Measurements from ENCODE around the gene FBXW11. TPM values are rescaled to one million over a fixed set of nuclear protein-coding genes. Genes with fewer than 3 reads are reported as not detected.

Gene FBXW11
- total RNA-seq, 3 donors from 2014 or later = 46.0 to 47.9 (median 47.6) TPM

DNA sequence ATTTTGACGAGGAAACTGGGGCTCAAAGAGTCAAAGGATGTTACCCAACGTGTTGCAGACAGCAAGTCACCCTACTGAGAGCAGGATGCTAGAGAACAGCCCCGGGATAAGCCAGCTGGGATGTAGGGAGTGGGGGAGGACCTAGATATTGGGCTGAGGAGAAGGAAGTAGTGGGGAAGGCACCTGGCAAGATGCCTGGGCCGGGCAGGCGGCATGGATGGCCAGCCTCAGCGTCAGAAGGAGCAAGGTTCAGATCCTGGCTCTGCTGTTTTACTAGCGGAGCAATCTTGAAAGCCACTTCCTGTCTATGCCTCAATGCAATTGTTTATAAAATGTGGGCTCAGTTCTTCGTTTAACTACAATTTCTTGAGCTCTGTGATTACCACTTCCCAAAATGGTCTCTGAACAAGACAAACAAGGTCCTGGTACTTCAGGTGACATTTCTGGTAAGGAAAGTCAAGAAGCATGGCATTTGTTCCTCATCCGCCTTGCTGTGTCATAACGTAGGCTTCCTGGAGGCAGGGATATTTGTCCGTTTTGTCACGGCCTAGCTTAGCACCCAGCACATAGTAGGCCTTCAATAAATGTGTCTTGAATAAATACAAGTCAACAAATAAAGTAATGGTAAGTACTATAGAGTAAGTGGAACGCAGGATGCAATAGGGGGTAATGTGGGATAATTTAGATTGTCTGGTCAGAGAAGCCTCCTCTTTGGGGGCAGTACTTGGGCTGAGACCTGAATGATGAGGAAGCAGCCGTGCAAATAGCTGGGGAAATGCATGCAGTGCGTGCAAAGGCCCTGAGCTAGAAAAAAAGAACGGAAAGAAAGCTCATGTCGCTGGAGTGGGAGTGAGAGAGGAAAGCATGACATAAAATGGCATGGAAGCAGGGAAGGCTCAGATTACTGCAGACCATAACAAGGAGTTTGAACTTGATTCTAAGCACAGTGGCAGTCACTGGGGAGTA, 150.4 kb downstream of the FBXW11 start:
- H3K4me1 Mint-ChIP-seq (ENCODE audit: low read depth) = peaks cover 10% of the 10 kb centered on the region
- DNase-seq (no peak), ATAC-seq (no peak)
- no peak overlapping the region for H3K4me3 Mint-ChIP-seq
- H3K27me3 Mint-ChIP-seq (ENCODE audit: low read depth) = no peaks in the 10 kb centered on the region
- H3K9me3 Mint-ChIP-seq = no peaks in the 10 kb centered on the region
- peaks cover 18% of the 10 kb centered on the region for H3K36me3 Mint-ChIP-seq (ENCODE audit: insufficient read depth)

DNA sequence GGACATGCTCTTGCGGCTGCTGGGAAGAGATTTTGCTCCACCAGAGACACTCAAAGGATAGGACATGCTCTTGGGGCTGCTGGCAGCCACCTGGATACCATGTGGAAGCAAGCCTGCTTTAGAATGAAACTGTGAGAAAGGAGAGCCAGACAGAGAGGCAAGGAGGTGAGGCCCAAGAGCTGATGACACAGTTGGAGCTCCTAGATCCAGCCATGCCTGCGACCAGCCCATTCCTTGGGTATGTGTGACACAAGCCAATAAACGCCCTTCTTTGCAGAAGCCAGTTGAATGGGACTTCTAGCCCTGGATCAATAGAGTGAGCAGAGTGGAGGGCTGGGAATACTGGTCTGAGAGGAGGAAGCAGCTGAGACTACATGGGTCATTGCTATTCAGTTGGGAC, 151.2 kb downstream of the FBXW11 start:
- Mint-ChIP-seq H3K9me3 (no peaks in the 10 kb centered on the region), H3K4me1 (ENCODE audit: low read depth) (peaks cover 10% of the 10 kb centered on the region), H3K27me3 (ENCODE audit: low read depth) (no peaks in the 10 kb centered on the region), H3K4me3 (no peak overlapping the region), H3K36me3 (ENCODE audit: insufficient read depth) (peaks cover 18% of the 10 kb centered on the region)
- ATAC-seq (no peak), DNase-seq (no peak)

DNA sequence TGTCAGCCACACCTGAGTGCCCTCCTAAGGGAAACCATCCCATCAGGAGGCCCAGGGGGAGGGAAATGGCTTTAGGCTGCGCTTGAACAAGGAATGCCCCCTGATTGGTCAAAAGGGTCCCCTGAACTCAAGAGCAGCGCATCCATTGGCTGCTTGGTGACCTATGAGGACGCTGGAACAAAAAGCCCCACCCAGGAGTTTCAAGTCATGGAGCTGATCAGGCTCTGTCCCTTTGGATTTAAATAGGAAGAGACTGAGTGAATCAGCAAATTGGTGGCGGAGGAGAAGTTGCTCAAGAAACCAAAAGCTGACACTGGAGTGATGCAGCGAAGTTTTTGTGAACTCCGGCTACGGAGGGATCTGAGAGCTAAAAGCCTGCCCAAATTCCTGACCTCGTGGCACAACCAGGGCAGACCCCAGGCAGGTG, 154.2 kb downstream of the FBXW11 start:
- Mint-ChIP-seq H3K4me3 (no peak overlapping the region), H3K9me3 (no peaks in the 10 kb centered on the region), H3K36me3 (ENCODE audit: insufficient read depth) (peaks cover 19% of the 10 kb centered on the region), H3K4me1 (ENCODE audit: low read depth) (peaks cover 10% of the 10 kb centered on the region), H3K27me3 (ENCODE audit: low read depth) (no peaks in the 10 kb centered on the region)
- no peak for DNase-seq
- ATAC-seq = no peak

DNA sequence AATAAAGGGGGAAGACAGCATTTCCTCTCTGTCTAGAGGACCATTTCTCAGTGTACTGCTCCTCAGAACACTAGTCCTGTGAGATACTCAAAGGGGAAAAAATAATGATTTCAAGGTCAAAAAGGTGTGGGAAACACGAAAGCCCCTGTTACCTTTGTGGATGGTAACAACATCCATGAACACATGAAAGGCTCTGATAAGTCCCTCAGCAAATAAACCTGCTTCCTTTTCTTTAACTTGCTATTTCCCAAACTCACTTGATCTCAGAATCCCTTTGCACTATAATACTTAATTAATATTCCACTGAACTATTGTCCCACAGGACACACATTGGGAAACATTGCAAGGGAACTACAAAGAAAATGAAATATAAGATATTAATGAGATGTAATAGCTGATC, 155.2 kb downstream of the FBXW11 start:
- Mint-ChIP-seq H3K4me3 (no peak overlapping the region), H3K36me3 (ENCODE audit: insufficient read depth) (peaks cover 19% of the 10 kb centered on the region), H3K27me3 (ENCODE audit: low read depth) (no peaks in the 10 kb centered on the region), H3K4me1 (ENCODE audit: low read depth) (peaks cover 7% of the 10 kb centered on the region), H3K9me3 (no peaks in the 10 kb centered on the region)
- no peak for DNase-seq
- ATAC-seq = no peak

DNA sequence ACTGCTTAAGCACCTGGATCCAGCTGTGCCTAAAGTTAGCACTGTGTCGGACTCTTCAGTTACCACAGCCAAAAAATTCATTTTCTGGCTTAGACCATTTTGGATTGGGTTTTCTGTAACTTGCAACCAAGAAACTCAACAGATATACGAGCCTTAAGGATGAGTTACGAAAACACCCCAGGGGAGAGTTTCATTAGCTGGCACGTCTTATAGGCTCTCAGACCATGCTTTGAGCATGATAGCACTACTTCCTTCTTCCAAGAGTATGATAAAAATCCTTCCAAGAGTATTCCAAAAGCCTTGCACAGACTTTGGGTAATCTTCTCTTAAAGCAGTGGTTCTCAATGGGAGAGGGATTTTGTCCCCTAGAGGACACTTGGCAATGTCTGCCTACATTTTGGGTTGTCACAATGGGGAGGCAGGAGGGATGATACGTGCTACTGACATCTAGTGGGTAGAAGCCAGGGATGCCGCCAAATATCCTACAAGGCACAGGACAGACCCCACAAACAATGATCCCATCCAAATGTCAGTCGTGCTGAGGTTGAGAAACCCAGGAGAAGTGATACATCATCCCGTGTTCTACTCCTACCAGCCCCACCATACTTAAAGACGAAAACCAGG, 156.0 kb downstream of the FBXW11 start:
- ATAC-seq (no peak), DNase-seq (no peak)
- H3K9me3 Mint-ChIP-seq = no peaks in the 10 kb centered on the region
- no peaks in the 10 kb centered on the region for H3K4me1 Mint-ChIP-seq (ENCODE audit: low read depth)
- no peak overlapping the region for H3K4me3 Mint-ChIP-seq
- peaks cover 15% of the 10 kb centered on the region for H3K36me3 Mint-ChIP-seq (ENCODE audit: insufficient read depth)
- H3K27me3 Mint-ChIP-seq (ENCODE audit: low read depth) = no peaks in the 10 kb centered on the region

DNA sequence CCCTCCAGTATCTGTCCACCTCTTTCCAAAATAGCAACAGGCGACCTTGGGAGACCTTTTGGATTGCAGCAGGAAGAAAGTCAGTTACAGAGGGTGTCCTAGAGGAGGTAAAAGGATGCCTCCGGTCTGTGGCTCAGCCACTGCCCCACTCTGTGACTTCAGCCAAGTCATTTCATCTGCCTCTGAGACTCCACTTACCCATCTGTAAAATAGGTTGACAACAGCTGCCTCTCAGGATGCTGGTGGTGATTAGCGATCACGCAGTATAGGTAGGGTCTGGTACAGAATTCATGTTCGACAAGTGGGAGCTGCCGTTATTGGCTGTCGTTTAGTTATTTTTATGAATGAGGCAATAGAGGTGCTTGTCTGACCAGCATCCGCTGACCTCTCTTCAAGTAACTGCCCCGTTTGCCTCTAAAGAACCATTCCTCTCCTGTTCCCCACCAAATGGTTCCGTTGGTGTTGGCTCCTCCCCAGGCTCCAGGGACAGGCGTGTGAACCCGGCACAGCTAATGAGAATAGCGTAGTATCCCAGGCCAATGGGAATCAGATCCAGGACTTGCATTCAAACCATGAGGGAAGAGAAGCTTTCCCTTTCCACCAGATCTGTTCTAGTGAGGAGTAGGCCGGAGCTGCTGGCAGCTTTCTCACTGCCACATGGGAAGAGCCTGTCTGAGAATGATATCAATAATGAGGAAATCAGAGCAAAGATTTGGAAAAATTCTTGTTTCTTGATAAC, 156.7 kb downstream of the FBXW11 start:
- Mint-ChIP-seq H3K27me3 (ENCODE audit: low read depth) (no peaks in the 10 kb centered on the region), H3K4me1 (ENCODE audit: low read depth) (no peaks in the 10 kb centered on the region), H3K4me3 (no peak overlapping the region)

DNA sequence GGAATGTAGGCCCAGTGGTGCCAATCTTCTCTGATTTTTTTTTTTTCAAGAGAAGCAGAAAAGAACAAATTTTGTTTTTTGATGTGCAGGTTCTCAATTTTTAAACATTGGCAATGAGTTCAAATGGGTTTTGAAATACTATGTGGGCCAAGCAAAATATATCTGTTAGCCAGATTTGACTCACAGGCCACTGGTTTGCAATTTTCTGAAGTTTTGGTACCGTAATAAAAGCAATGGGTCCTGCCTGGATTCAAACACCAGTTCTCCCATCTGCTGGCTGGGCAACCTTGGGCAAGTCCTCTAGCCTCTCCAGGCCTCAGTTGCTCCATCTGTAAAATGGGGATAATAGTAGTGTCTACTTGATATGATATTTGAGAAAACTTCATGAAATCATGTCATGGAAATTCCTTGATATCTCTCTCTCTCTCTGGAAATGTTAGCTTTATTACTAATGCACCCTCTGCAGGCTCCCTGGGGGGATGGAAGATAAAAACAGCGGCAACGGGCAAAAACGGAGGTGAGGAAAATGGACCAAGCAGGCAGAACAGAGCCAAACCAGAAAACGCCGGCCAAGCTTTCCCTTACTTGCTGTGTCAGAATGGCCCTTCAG, 157.4 kb downstream of the FBXW11 start:
- H3K4me3 Mint-ChIP-seq = no peak overlapping the region
- H3K36me3 Mint-ChIP-seq (ENCODE audit: insufficient read depth) = peaks cover 10% of the 10 kb centered on the region
- no peaks in the 10 kb centered on the region for H3K27me3 Mint-ChIP-seq (ENCODE audit: low read depth)
- DNase-seq = no peak
- ATAC-seq = no peak
- no peaks in the 10 kb centered on the region for H3K4me1 Mint-ChIP-seq (ENCODE audit: low read depth)
- H3K9me3 Mint-ChIP-seq = no peaks in the 10 kb centered on the region

More for the DNA sequence above, 156.7 kb downstream of the FBXW11 start:
- no peaks in the 10 kb centered on the region for H3K9me3 Mint-ChIP-seq
- H3K36me3 Mint-ChIP-seq (ENCODE audit: insufficient read depth) = peaks cover 14% of the 10 kb centered on the region
- DNase-seq (no peak), ATAC-seq (no peak)

DNA sequence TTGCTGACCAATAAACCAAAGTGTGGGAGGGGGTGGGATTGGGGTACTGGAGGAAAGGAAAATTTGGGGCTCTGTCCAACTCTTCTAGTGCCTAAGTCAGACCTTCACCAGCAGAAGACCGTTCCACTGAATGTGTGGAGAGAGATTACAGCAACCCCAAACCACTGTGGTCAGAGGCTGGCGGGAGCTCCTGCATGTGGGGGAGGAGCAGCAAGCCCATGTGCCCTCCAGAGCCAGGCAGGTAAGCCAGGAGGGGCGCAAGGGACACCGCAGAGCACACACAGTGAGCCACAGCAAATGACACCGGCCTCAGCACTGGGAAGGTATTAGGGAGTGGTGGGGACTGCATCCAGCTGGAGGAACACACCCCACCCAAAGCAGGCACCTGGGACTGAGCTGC, 158.0 kb downstream of the FBXW11 start:
- DNase-seq (no peak), ATAC-seq (no peak)
- Mint-ChIP-seq H3K4me3 (no peak overlapping the region), H3K36me3 (ENCODE audit: insufficient read depth) (peaks cover 10% of the 10 kb centered on the region), H3K4me1 (ENCODE audit: low read depth) (no peaks in the 10 kb centered on the region), H3K27me3 (ENCODE audit: low read depth) (no peaks in the 10 kb centered on the region), H3K9me3 (no peaks in the 10 kb centered on the region)

DNA sequence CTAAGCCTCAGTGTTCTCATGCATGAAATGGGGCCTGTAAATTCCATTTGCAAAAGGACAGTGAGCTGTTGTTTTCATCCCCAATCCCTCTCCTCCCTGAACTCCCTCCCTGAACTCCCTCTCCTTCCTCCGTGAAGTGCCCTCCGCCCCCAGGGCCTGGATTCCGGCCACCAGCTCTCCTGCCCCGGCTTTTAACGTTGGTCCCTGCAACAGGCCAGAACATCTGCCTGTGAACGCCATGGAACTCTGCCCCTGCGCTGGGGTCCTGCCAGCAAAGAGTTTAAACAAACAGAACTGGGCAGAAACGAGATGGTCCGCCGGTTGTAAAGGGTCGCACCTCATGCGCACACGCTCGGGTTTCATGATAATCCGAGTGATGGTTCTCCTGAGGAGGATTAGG, 158.4 kb downstream of the FBXW11 start:
- Mint-ChIP-seq H3K9me3 (no peaks in the 10 kb centered on the region), H3K4me3 (no peak overlapping the region), H3K36me3 (ENCODE audit: insufficient read depth) (peaks cover 10% of the 10 kb centered on the region), H3K4me1 (ENCODE audit: low read depth) (no peaks in the 10 kb centered on the region), H3K27me3 (ENCODE audit: low read depth) (no peaks in the 10 kb centered on the region)
- ATAC-seq = no peak
- no peak for DNase-seq

DNA sequence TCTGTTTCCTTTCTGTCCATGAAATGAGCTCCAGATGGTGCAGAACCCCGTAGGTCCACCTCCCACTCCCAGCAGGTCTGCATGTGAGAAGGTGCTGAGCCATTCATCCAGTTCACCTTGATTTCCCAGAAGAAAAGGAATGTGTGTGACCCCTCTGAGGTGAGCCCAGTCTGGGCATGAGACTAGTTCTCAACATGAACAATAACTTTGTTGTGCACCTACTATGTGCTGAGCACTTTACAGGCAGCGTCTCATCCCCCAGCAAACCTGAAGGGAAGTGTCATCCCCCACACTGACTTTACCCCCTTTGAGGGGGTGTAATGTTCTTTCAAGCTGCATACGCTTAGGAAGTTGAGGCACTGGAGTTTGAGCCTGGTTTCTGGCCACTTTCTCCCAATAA, 159.4 kb downstream of the FBXW11 start:
- Mint-ChIP-seq H3K4me1 (ENCODE audit: low read depth) (no peaks in the 10 kb centered on the region), H3K36me3 (ENCODE audit: insufficient read depth) (peaks cover 10% of the 10 kb centered on the region), H3K4me3 (no peak overlapping the region), H3K27me3 (ENCODE audit: low read depth) (no peaks in the 10 kb centered on the region), H3K9me3 (no peaks in the 10 kb centered on the region)
- DNase-seq = no peak
- ATAC-seq = no peak

DNA sequence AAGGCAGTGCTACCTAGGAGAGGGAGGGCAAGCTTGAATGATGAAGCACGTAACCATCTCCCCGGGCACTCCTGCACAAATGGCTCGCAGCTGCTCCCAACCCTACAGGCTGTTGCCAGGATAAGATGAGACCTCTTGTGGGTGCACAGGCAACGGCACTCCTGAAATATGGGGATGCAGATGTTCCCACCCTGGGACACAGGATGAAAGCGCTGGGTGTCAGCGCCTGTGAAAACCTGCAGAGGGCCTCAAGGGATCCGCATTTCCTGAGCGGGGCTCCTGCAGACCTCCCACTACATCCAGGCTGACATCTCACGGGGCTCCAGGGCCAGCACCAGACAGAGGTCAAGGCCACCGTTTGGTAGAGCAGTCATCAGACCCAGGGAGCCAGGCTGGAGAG, 160.1 kb downstream of the FBXW11 start:
- no peak for DNase-seq
- no peak for ATAC-seq
- no peaks in the 10 kb centered on the region for H3K4me1 Mint-ChIP-seq (ENCODE audit: low read depth)
- H3K4me3 Mint-ChIP-seq = no peak overlapping the region
- no peaks in the 10 kb centered on the region for H3K27me3 Mint-ChIP-seq (ENCODE audit: low read depth)
- H3K36me3 Mint-ChIP-seq (ENCODE audit: insufficient read depth) = peaks cover 14% of the 10 kb centered on the region
- H3K9me3 Mint-ChIP-seq = no peaks in the 10 kb centered on the region

DNA sequence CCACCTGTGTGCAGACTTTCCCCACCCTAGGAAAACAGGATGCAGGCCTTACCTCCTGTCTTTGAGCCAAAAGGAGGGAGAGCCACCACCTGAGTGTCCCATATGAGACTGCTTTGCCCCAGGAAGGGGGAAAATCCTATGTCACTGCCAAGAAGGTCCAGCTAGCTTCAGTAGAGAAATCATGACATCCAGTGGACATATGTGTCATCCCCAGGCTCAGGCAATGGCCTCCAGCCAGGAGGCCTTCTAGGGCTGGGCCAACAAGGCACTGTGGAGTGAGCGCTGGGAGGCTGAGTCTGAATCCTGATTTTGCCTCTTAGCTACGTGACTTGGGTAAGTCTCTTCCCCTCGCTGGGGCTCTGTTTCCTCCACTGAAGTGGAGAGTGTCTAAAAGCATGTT, 160.6 kb downstream of the FBXW11 start:
- H3K4me3 Mint-ChIP-seq = no peak overlapping the region
- no peak for ATAC-seq
- no peak for DNase-seq
- H3K36me3 Mint-ChIP-seq (ENCODE audit: insufficient read depth) = peaks cover 17% of the 10 kb centered on the region
- no peaks in the 10 kb centered on the region for H3K27me3 Mint-ChIP-seq (ENCODE audit: low read depth)
- H3K4me1 Mint-ChIP-seq (ENCODE audit: low read depth) = no peaks in the 10 kb centered on the region
- no peaks in the 10 kb centered on the region for H3K9me3 Mint-ChIP-seq

DNA sequence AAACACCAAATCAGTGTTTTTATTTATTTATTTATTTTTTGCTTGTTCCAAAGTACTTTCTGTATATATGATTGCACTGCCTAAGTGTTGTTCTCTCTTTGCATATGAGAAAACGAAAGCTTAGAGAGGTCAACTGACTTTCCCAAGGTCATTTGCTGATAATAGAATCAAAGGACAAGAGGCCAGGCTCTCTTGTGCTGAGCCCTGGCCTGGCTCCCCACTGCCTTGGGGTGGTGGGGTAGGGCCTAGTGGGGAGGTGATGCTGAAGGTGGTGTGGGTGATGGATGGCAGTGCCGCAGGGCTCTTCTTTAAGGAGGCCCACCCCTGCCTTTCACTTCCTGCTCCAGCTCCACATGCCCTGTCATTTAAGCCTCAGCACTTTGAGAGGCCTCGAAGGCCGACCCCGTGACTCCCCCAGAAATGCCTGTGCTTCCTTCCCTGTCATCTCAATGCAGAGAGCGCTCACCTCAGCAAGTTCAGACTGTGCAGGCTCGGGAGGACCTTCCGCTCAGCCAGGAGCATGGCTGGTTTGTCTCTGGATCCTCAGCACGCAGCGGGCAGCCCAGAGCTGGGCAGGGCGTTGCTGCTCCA, 161.3 kb downstream of the FBXW11 start:
- DNase-seq = no peak
- Mint-ChIP-seq H3K27me3 (ENCODE audit: low read depth) (no peaks in the 10 kb centered on the region), H3K36me3 (ENCODE audit: insufficient read depth) (peaks cover 17% of the 10 kb centered on the region), H3K4me3 (no peak overlapping the region), H3K9me3 (no peaks in the 10 kb centered on the region), H3K4me1 (ENCODE audit: low read depth) (no peaks in the 10 kb centered on the region)
- ATAC-seq = no peak

DNA sequence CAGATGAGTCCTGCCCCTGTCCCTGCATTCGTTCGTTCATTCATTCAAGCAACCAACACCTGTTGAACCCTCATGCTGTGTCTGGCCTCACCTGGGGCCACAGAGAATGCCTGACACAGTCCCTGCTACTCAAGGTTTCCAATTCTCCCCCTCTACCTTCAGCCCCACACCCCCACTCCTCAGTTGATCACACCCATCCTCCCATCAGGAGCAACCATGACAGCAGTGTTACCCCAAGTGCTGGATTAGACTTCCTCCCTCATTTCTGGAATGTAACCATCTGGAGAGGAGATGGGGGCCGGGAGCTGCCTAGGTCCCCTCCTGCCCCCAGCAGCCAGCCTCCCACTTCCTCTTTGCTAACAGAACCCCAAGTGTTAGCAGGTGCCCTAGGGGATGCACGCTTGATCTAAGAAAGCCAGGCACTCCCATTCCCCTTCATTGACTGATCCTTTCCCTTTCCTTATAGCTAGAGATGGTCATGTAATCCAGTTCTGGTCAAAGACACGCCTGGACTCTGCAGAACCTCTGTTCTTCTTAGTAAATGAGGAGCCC, 163.6 kb downstream of the FBXW11 start:
- ATAC-seq = no peak
- Mint-ChIP-seq H3K36me3 (ENCODE audit: insufficient read depth) (peaks cover 11% of the 10 kb centered on the region), H3K4me1 (ENCODE audit: low read depth) (no peaks in the 10 kb centered on the region), H3K4me3 (no peak overlapping the region), H3K9me3 (no peaks in the 10 kb centered on the region), H3K27me3 (ENCODE audit: low read depth) (no peaks in the 10 kb centered on the region)
- no peak for DNase-seq
